Loucy (cell line): ENCODE results near the gene FAM3C.

ENCODE experiments used
- EZH2phosphoT487 ChIP-seq: fragments of 200-600 bp; IDR thresholded peaks from 2 replicates; pipeline ENCODE4 v1.6.1; 2018; ENCODE audit warnings: antibody characterized with exemption, mild to moderate bottlenecking, moderate library complexity, borderline replicate concordance
- TF ChIP-seq, protein P1 (sequence below): fragments of 200-600 bp; sonication (generic); conservative IDR thresholded peaks from 2 replicates; pipeline ENCODE4 v1.5.1; 2014; ENCODE audit warnings: mild to moderate bottlenecking, antibody characterized with exemption, low read length

DNA sequence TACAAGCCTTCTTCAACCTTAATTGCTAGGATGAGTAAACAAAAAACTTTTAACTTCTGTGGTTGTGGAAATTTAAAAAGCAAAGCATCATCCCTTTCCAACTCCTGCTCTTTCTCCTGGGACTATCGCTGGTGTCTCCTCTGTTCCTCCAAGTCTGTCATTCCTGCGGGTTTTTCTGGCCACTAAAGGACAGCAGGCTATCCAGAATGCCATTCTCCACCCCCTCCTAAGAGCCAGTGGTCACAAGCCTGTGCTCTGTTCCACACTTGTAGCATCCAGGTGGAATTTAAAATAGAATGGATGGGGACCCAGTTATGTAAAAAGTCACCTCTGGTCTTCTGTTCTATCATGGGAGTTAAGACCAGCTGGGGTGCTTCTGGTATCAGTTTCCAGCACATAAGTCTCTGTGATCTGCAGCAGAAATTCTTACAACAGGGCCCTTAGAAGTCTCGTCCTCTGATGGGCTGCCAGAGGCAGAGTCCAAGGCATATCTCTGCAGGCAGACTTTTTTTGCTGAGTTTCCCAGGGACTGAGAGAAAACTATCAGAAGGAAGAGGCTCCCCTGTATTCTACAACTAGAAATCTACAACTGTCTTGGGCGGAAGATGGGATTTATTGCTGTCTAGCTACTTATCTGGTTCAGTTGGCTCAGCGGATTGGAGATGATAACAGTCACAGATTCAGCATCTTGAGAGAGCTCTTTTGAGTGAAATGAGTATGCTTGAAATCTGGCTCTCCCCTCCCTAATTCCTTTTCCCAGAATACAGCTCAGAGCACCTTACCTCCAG, 72.4 kb downstream of the FAM3C start:
- TF ChIP-seq, protein P1, sequence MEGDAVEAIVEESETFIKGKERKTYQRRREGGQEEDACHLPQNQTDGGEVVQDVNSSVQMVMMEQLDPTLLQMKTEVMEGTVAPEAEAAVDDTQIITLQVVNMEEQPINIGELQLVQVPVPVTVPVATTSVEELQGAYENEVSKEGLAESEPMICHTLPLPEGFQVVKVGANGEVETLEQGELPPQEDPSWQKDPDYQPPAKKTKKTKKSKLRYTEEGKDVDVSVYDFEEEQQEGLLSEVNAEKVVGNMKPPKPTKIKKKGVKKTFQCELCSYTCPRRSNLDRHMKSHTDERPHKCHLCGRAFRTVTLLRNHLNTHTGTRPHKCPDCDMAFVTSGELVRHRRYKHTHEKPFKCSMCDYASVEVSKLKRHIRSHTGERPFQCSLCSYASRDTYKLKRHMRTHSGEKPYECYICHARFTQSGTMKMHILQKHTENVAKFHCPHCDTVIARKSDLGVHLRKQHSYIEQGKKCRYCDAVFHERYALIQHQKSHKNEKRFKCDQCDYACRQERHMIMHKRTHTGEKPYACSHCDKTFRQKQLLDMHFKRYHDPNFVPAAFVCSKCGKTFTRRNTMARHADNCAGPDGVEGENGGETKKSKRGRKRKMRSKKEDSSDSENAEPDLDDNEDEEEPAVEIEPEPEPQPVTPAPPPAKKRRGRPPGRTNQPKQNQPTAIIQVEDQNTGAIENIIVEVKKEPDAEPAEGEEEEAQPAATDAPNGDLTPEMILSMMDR: no peak
- no peak for TF ChIP-seq EZH2phosphoT487
